IPS-NIHi11 (cell line): ENCODE measurements around the gene ULBP3.
"Not testable (repeated sequence)": the region's sequence is repeated elsewhere in the genome, so short reads cannot be mapped to it uniquely, and the experiment has no call there.

Experiments
- DNase-seq: peaks from one replicate; pipeline ENCODE4 v3.0.0; 2012; ENCODE audit warnings: mixed read lengths, low spot score

The ULBP3 gene

GRCh38 chr6:150043096-150043495, 25.8 kb downstream of the ULBP3 start:
- no peak for DNase-seq

GRCh38 chr6:150038202-150039062, 30.5 kb downstream of the ULBP3 start:
- no peak for DNase-seq

GRCh38 chr6:150037526-150038201, 31.3 kb downstream of the ULBP3 start:
- DNase-seq, result no peak

GRCh38 chr6:150036081-150036480, 32.8 kb downstream of the ULBP3 start:
- DNase-seq, result no peak

- DNase-seq, result no peak
Observed at GRCh38 chr6:150033207-150033771, 35.6 kb downstream of the ULBP3 start.

GRCh38 chr6:150032598-150032997, 36.3 kb downstream of the ULBP3 start:
- no peak for DNase-seq

- no peak for DNase-seq
Observed at GRCh38 chr6:150030611-150031010, 38.3 kb downstream of the ULBP3 start.

GRCh38 chr6:150029749-150030148, 39.2 kb downstream of the ULBP3 start:
- peak; percentile 32 for DNase-seq

- DNase-seq, result no peak
Observed at GRCh38 chr6:150029276-150029675, 39.6 kb downstream of the ULBP3 start.

GRCh38 chr6:150028799-150029198, 40.1 kb downstream of the ULBP3 start:
- DNase-seq, result no peak

GRCh38 chr6:150027806-150028565, 40.9 kb downstream of the ULBP3 start:
- no peak for DNase-seq

GRCh38 chr6:150026976-150027805, 41.7 kb downstream of the ULBP3 start:
- no peak for DNase-seq

- DNase-seq, result peak; percentile 46
Observed at GRCh38 chr6:150025201-150025917, 43.6 kb downstream of the ULBP3 start, which contains the start of gene RAET1L. Gene RAET1L, minus strand, starts transcription at chr6:150025532. Its CDS starts 61 bp downstream, at chr6:150025471.

- DNase-seq, result no peak
Observed at GRCh38 chr6:150024646-150025155, 44.2 kb downstream of the ULBP3 start.

- DNase-seq, result not testable (repeated sequence)
Observed at GRCh38 chr6:150024021-150024420, 44.9 kb downstream of the ULBP3 start.

GRCh38 chr6:150021870-150022269, 47.1 kb downstream of the ULBP3 start:
- DNase-seq, result not testable (repeated sequence)

- no peak for DNase-seq
Observed at GRCh38 chr6:150018846-150019580, 49.9 kb downstream of the ULBP3 start.

GRCh38 chr6:150017186-150017521, 51.8 kb downstream of the ULBP3 start:
- DNase-seq, result not testable (repeated sequence)

GRCh38 chr6:150016324-150017185, 52.4 kb downstream of the ULBP3 start:
- DNase-seq, result peak; percentile 65
